ENCODE results near the gene EIF1B.

The EIF1B gene

GRCh38 chr3:40308725-40309417, 636 bp upstream of the EIF1B start:
- no peak for DNase-seq (ENCODE audit: low read depth in 2 of 2)

- no peak for DNase-seq (ENCODE audit: low read depth in 2 of 2)
Measured at GRCh38 chr3:40309925-40310695, 603 bp downstream of the EIF1B start.

GRCh38 chr3:40310705-40311104, 1.2 kb downstream of the EIF1B start:
- no peak for DNase-seq (ENCODE audit: low read depth in 2 of 2)

- no peak for DNase-seq (ENCODE audit: low read depth in 2 of 2)
Measured at GRCh38 chr3:40312661-40313226, 3.2 kb downstream of the EIF1B start.

GRCh38 chr3:40313975-40314860, 4.7 kb downstream of the EIF1B start:
- no peak for DNase-seq (ENCODE audit: low read depth in 2 of 2)

GRCh38 chr3:40317061-40317855, 7.8 kb downstream of the EIF1B start:
- no peak for DNase-seq (ENCODE audit: low read depth in 2 of 2)

GRCh38 chr3:40321818-40322217, 12.3 kb downstream of the EIF1B start:
- DNase-seq (ENCODE audit: low read depth in 2 of 2): no peak

GRCh38 chr3:40323946-40324345, 14.4 kb downstream of the EIF1B start:
- no peak for DNase-seq (ENCODE audit: low read depth in 2 of 2)

- DNase-seq (ENCODE audit: low read depth in 2 of 2): no peak
Measured at GRCh38 chr3:40324621-40325020, 15.1 kb downstream of the EIF1B start.

GRCh38 chr3:40325465-40325864, 16.0 kb downstream of the EIF1B start:
- DNase-seq (ENCODE audit: low read depth in 2 of 2): no peak

- no peak for DNase-seq (ENCODE audit: low read depth in 2 of 2)
Measured at GRCh38 chr3:40328374-40328773, 18.9 kb downstream of the EIF1B start.

- DNase-seq (ENCODE audit: low read depth in 2 of 2): no peak
Measured at GRCh38 chr3:40329071-40329470, 19.6 kb downstream of the EIF1B start.

GRCh38 chr3:40332684-40333083, 23.2 kb downstream of the EIF1B start:
- no peak for DNase-seq (ENCODE audit: low read depth in 2 of 2)

GRCh38 chr3:40333416-40333815, 23.9 kb downstream of the EIF1B start:
- no peak for DNase-seq (ENCODE audit: low read depth in 2 of 2)

- no peak for DNase-seq (ENCODE audit: low read depth in 2 of 2)
Measured at GRCh38 chr3:40333852-40334251, 24.3 kb downstream of the EIF1B start.

- DNase-seq (ENCODE audit: low read depth in 2 of 2): no peak
Measured at GRCh38 chr3:40336101-40336500, 26.6 kb downstream of the EIF1B start.

GRCh38 chr3:40336511-40337135, 27.1 kb downstream of the EIF1B start:
- no peak for DNase-seq (ENCODE audit: low read depth in 2 of 2)

- DNase-seq (ENCODE audit: low read depth in 2 of 2): no peak
Measured at GRCh38 chr3:40337136-40338108, 27.9 kb downstream of the EIF1B start.

GRCh38 chr3:40339871-40340270, 30.4 kb downstream of the EIF1B start:
- DNase-seq (ENCODE audit: low read depth in 2 of 2): no peak

All from stimulated activated CD8-positive, alpha-beta memory T cell treated with anti-CD3 and anti-CD28 coated beads, Interleukin-15, amount 100 ng/mL, for 4 hours (primary cell).